22Rv1 (cell line): ENCODE measurements around the gene PTCD1.
"Not testable (repeated sequence)": the region's sequence is repeated elsewhere in the genome, so short reads cannot be mapped to it uniquely, and the experiment has no call there.

Experiments used
- H3K27ac ChIP-seq: fragments of 450-650 bp; 2 replicates; pipeline ENCODE4 v1.5.1; 2017
- CTCF ChIP-seq: fragments of 450-650 bp; IDR thresholded peaks from 2 replicates; pipeline ENCODE4 v1.5.1; 2017; ENCODE audit warnings: mild to moderate bottlenecking
- ZFX ChIP-seq: fragments of 450-650 bp; IDR thresholded peaks from 2 replicates; pipeline ENCODE4 v1.6.1; 2017; ENCODE audit warnings: antibody characterized with exemption, borderline replicate concordance

PTCD1 gene

GRCh38 chr7:99392046-99392445, 46.6 kb downstream of the PTCD1 start:
- TF ChIP-seq ZFX (no peak), CTCF (no peak)
- H3K27ac ChIP-seq = peak overlapping the region; percentile 92

GRCh38 chr7:99390941-99391602, 47.5 kb downstream of the PTCD1 start:
- TF ChIP-seq ZFX = no peak
- peak overlapping the region; percentile 92 for H3K27ac ChIP-seq

GRCh38 chr7:99389772-99390171, 48.8 kb downstream of the PTCD1 start:
- H3K27ac ChIP-seq = no peak overlapping the region
- TF ChIP-seq CTCF (no peak), ZFX (no peak)

- H3K27ac ChIP-seq = no peak overlapping the region
- no peak for TF ChIP-seq ZFX
- TF ChIP-seq CTCF = no peak
Observed at GRCh38 chr7:99387912-99388311, 50.7 kb downstream of the PTCD1 start.

- H3K27ac ChIP-seq = not testable (repeated sequence)
Observed at GRCh38 chr7:99387239-99387635, 51.4 kb downstream of the PTCD1 start.

GRCh38 chr7:99386584-99387238, 51.9 kb downstream of the PTCD1 start:
- no peak overlapping the region for H3K27ac ChIP-seq
- TF ChIP-seq ZFX (no peak), CTCF (peak; percentile 31; the same call in 1 of the 2 replicates)

GRCh38 chr7:99385564-99385963, 53.0 kb downstream of the PTCD1 start:
- no peak overlapping the region for H3K27ac ChIP-seq
- no peak for TF ChIP-seq ZFX
- no peak for TF ChIP-seq CTCF

GRCh38 chr7:99384523-99384922, 54.1 kb downstream of the PTCD1 start:
- 0 out of 2 replicates have a peak overlapping the region, but pooled peaks have one; percentile 5 for H3K27ac ChIP-seq
- TF ChIP-seq CTCF = no peak
- no peak for TF ChIP-seq ZFX
